Mucosa of rectum (tissue), 2 donors: Measurements from ENCODE around the gene ALX4.
A peak's percentile ranks its signal among the peaks of the same experiment; 100 is the strongest.

Experiments used
- H3K27ac ChIP-seq, 2 donors: one replicate each; pipeline ENCODE4 v1.7.0; 2013; ENCODE audit warnings: inconsistent platforms in 2 of 2, low read depth in 2 of 2, low read length in 2 of 2
- H3K27me3 ChIP-seq, 2 donors: one replicate each; pipeline ENCODE4 v1.7.0; 2013; ENCODE audit warnings: low read length in 2 of 2; ENCODE audit not compliant: control insufficient read depth in 2 of 2, insufficient read depth in 2 of 2
- H3K36me3 ChIP-seq, 2 donors: one replicate each; pipeline ENCODE4 v1.7.0; 2013; ENCODE audit warnings: low read length in 2 of 2; ENCODE audit not compliant: control insufficient read depth in 2 of 2, insufficient read depth in 2 of 2
- H3K4me1 ChIP-seq, 2 donors: one replicate each; pipeline ENCODE4 v1.7.0; 2013; ENCODE audit warnings: low read length in 2 of 2, mild to moderate bottlenecking in 1 of 2; ENCODE audit not compliant: control insufficient read depth in 2 of 2, insufficient read depth in 2 of 2
- H3K4me3 ChIP-seq, 2 donors: one replicate each; pipeline ENCODE4 v1.7.0; 2013; ENCODE audit warnings: low read length in 2 of 2
- H3K9ac ChIP-seq, 2 donors: one replicate each; pipeline ENCODE4 v1.7.0; 2013; ENCODE audit warnings: low read length in 2 of 2, low read depth in 1 of 2, mild to moderate bottlenecking in 1 of 2
- H3K9me3 ChIP-seq, 2 donors: one replicate each; pipeline ENCODE4 v1.7.0; 2013; ENCODE audit warnings: low read length in 2 of 2; ENCODE audit not compliant: control insufficient read depth in 2 of 2
- donor health status: healthy.
- donor health status: Normal muscosa, but diverticular disease.

Gene ALX4

GRCh38 chr11:44318369-44318768 lies 8.4 kb upstream of the ALX4 start:
- H3K4me3 ChIP-seq: no peak overlapping the region
- peaks cover 72 to 88% of the 10 kb centered on the region in 2 donors for H3K27me3 ChIP-seq
- no peaks in the 10 kb centered on the region for H3K36me3 ChIP-seq
- peaks cover 2 to 4% of the 10 kb centered on the region in 2 donors for H3K4me1 ChIP-seq
- H3K9me3 ChIP-seq: no peaks in the 10 kb centered on the region
- H3K27ac ChIP-seq: no peak overlapping the region
- H3K9ac ChIP-seq: no peak overlapping the region

GRCh38 chr11:44316659-44317240 lies 6.8 kb upstream of the ALX4 start:
- Histone ChIP-seq H3K27me3 (peaks cover 73 to 85% of the 10 kb centered on the region in 2 donors), H3K9ac (no peak overlapping the region), H3K4me3 (peak overlapping the region; percentile 3 to 7)

GRCh38 chr11:44315947-44316658 lies 6.2 kb upstream of the ALX4 start:
- no peak overlapping the region for H3K27ac ChIP-seq
- no peak overlapping the region for H3K9ac ChIP-seq
- H3K4me1 ChIP-seq: peaks cover 2 to 4% of the 10 kb centered on the region in 2 donors
- H3K36me3 ChIP-seq: no peaks in the 10 kb centered on the region
- no peaks in the 10 kb centered on the region for H3K9me3 ChIP-seq
- H3K27me3 ChIP-seq: peaks cover 74 to 85% of the 10 kb centered on the region in 2 donors
- H3K4me3 ChIP-seq: peak overlapping the region in 1 of 2 donors; percentile 7

More at GRCh38 chr11:44316659-44317240, 6.8 kb upstream of the ALX4 start:
- no peak overlapping the region for H3K27ac ChIP-seq
- no peaks in the 10 kb centered on the region for H3K36me3 ChIP-seq
- H3K9me3 ChIP-seq: no peaks in the 10 kb centered on the region
- H3K4me1 ChIP-seq: peaks cover 2 to 4% of the 10 kb centered on the region in 2 donors

GRCh38 chr11:44314733-44315132 lies 4.8 kb upstream of the ALX4 start:
- Histone ChIP-seq H3K27me3 (peaks cover 68 to 84% of the 10 kb centered on the region in 2 donors), H3K9me3 (no peaks in the 10 kb centered on the region), H3K36me3 (no peaks in the 10 kb centered on the region), H3K4me3 (no peak overlapping the region), H3K4me1 (peaks cover 2 to 4% of the 10 kb centered on the region in 2 donors), H3K27ac (no peak overlapping the region), H3K9ac (no peak overlapping the region)

GRCh38 chr11:44313761-44314489 lies 4.0 kb upstream of the ALX4 start:
- Histone ChIP-seq H3K27ac (no peak overlapping the region), H3K9ac (no peak overlapping the region), H3K27me3 (peaks cover 71 to 83% of the 10 kb centered on the region in 2 donors), H3K9me3 (no peaks in the 10 kb centered on the region), H3K36me3 (no peaks in the 10 kb centered on the region), H3K4me1 (peaks cover 2 to 4% of the 10 kb centered on the region in 2 donors), H3K4me3 (no peak overlapping the region)

GRCh38 chr11:44312876-44313275 lies 2.9 kb upstream of the ALX4 start:
- H3K36me3 ChIP-seq: no peaks in the 10 kb centered on the region
- peaks cover 70 to 83% of the 10 kb centered on the region in 2 donors for H3K27me3 ChIP-seq
- H3K9ac ChIP-seq: no peak overlapping the region
- H3K27ac ChIP-seq: no peak overlapping the region
- no peaks in the 10 kb centered on the region for H3K9me3 ChIP-seq
- H3K4me1 ChIP-seq: peaks cover 2 to 4% of the 10 kb centered on the region in 2 donors
- H3K4me3 ChIP-seq: no peak overlapping the region

GRCh38 chr11:44311339-44312261 lies 1.7 kb upstream of the ALX4 start:
- H3K27me3 ChIP-seq: peaks cover 66 to 82% of the 10 kb centered on the region in 2 donors
- H3K36me3 ChIP-seq: no peaks in the 10 kb centered on the region
- H3K9me3 ChIP-seq: no peaks in the 10 kb centered on the region
- H3K27ac ChIP-seq: no peak overlapping the region
- no peak overlapping the region for H3K4me3 ChIP-seq
- H3K9ac ChIP-seq: no peak overlapping the region
- H3K4me1 ChIP-seq: peaks cover 0 to 4% of the 10 kb centered on the region in 2 donors

- H3K9me3 ChIP-seq: no peaks in the 10 kb centered on the region
- H3K4me3 ChIP-seq: no peak overlapping the region
- H3K9ac ChIP-seq: no peak overlapping the region
- H3K4me1 ChIP-seq: peaks cover 0 to 2% of the 10 kb centered on the region in 2 donors
- H3K27me3 ChIP-seq: peaks cover 70 to 82% of the 10 kb centered on the region in 2 donors
- H3K36me3 ChIP-seq: no peaks in the 10 kb centered on the region
- no peak overlapping the region for H3K27ac ChIP-seq
Observed at GRCh38 chr11:44310463-44311272, 729 bp upstream of the ALX4 start.

GRCh38 chr11:44310206-44310462 lies 195 bp upstream of the ALX4 start:
- Histone ChIP-seq H3K27ac (no peak overlapping the region), H3K27me3 (peaks cover 70 to 83% of the 10 kb centered on the region in 2 donors), H3K4me3 (peak overlapping the region in 1 of 2 donors; percentile 3), H3K36me3 (no peaks in the 10 kb centered on the region), H3K9me3 (no peaks in the 10 kb centered on the region), H3K4me1 (peaks cover 3 to 5% of the 10 kb centered on the region in 2 donors), H3K9ac (no peak overlapping the region)
